Loucy (cell line): Measurements from ENCODE around the gene CACNA1H.

ENCODE experiments used
- CTCF ChIP-seq: fragments of 200-600 bp; sonication (generic); conservative IDR thresholded peaks from 2 replicates; pipeline ENCODE4 v1.5.1; 2014; ENCODE audit warnings: mild to moderate bottlenecking, antibody characterized with exemption, low read length
- EZH2phosphoT487 ChIP-seq: fragments of 200-600 bp; IDR thresholded peaks from 2 replicates; pipeline ENCODE4 v1.6.1; 2018; ENCODE audit warnings: antibody characterized with exemption, mild to moderate bottlenecking, moderate library complexity, borderline replicate concordance

DNA sequence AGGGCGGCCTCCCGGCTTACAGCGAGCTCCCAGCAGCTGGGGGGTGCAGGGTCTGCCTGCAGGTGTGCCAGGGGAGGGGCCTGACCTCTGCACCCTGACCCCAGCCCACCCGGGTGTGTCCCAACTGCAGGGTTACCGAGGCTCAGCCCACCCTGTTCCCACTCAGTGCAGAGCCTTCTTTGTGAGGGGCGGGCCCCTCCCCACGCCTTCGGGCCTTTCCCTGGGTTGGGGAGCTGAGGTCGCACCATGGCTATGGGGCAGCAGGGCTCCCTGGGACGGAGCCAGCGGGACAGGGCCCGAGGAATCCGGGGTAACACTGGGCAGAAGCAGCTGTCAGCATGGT is 17.1 kb downstream of the CACNA1H start:
- TF ChIP-seq CTCF (no peak), EZH2phosphoT487 (no peak)
